GM12878 (cell line): Measurements from ENCODE around the gene MARVELD2. TPM values are rescaled to one million over a fixed set of nuclear protein-coding genes. Genes with fewer than 3 reads are reported as not detected.

ENCODE experiments used
- CBFB ChIP-seq: IDR thresholded peaks from 2 replicates; pipeline ENCODE4 v1.6.1; 2016; ENCODE audit warnings: antibody characterized with exemption, low read depth
- JUND ChIP-seq: IDR thresholded peaks from 2 replicates; pipeline ENCODE4 v1.6.1; 2012; ENCODE audit warnings: low read depth, mild to moderate bottlenecking, low read length, improper control_type of control experiment, moderate library complexity
- MTA2 ChIP-seq: fragments of 450-650 bp; IDR thresholded peaks from 2 replicates; pipeline ENCODE4 v1.6.1; 2016; ENCODE audit warnings: low read depth, mild to moderate bottlenecking, moderate library complexity
- MTA3 ChIP-seq: IDR thresholded peaks from 2 replicates; pipeline ENCODE4 v1.6.1; 2012; ENCODE audit warnings: low read length, inconsistent platforms, borderline replicate concordance
- NBN ChIP-seq: fragments of 450-650 bp; IDR thresholded peaks from 2 replicates; pipeline ENCODE4 v1.6.1; 2016
- NFXL1 ChIP-seq: fragments of 450-650 bp; IDR thresholded peaks from 2 replicates; pipeline ENCODE4 v1.6.1; 2017; ENCODE audit warnings: antibody characterized with exemption, mild to moderate bottlenecking, borderline replicate concordance
- NR2F1 ChIP-seq: fragments of 450-650 bp; conservative IDR thresholded peaks from 2 replicates; pipeline ENCODE4 v1.6.1; 2017; ENCODE audit warnings: mild to moderate bottlenecking
- NRF1 ChIP-seq: conservative IDR thresholded peaks from 2 replicates; pipeline ENCODE4 v1.6.1; 2011; ENCODE audit warnings: mild to moderate bottlenecking, low read depth, low read length, improper control_type of control experiment
- RELB ChIP-seq: fragments of 450-650 bp; IDR thresholded peaks from 2 replicates; pipeline ENCODE4 v1.6.1; 2017; ENCODE audit warnings: low read depth, mild to moderate bottlenecking, moderate library complexity
- SMAD1 ChIP-seq: fragments of 450-650 bp; IDR thresholded peaks from 2 replicates; pipeline ENCODE4 v1.6.1; 2018; ENCODE audit warnings: mild to moderate bottlenecking, low read depth; ENCODE audit not compliant: partially characterized antibody
- SMC3 ChIP-seq: IDR thresholded peaks from 2 replicates; pipeline ENCODE4 v1.6.1; 2011; ENCODE audit warnings: low read length, improper control_type of control experiment, borderline replicate concordance
- SRF ChIP-seq, 2 experiments: IDR thresholded peaks; 2 replicates each; pipeline ENCODE4 v1.6.1; 2011; ENCODE audit warnings: low read depth in 2 of 2, low read length in 2 of 2, mild to moderate bottlenecking in 1 of 2, moderate library complexity in 1 of 2
- WRNIP1 ChIP-seq: IDR thresholded peaks from 2 replicates; pipeline ENCODE4 v1.6.1; 2011; ENCODE audit warnings: low read depth, low read length, improper control_type of control experiment, borderline replicate concordance
- ZNF274 ChIP-seq: IDR thresholded peaks from one replicate; pipeline ENCODE4 v1.8.0; 2011; ENCODE audit not compliant: insufficient read length, insufficient read depth
- polyA plus RNA-seq, 11 experiments: library from polyadenylated mRNA; depleted of rRNA in 4 of 11; unstranded in 6 of 11; stranded (reverse) in 5 of 11; fragments of >200 nt; fragmentation: Nextera tagmentation in 4 of 11; fragmentation: Illumina TruSeq in 1 of 11; extraction: Ambion mirVana in 4 of 11; extraction: Trizol in 1 of 11; gene quantifications; 1 replicate in 1 of 11; 2 replicates in 10 of 11; pipeline versions ENCODE4 v1.2.1 to v1.2.3, GENCODE V29; 2011 to 2016; ENCODE audit warnings: inconsistent platforms in 2 of 11, missing spikeins in 2 of 11, low read depth in 1 of 11
- total RNA-seq, 4 experiments: library from RNA; depleted of rRNA in 3 of 4; stranded (reverse); fragments of >200 nt in 3 of 4; fragmentation: Illumina TruSeq in 1 of 4; extraction: Trizol in 1 of 4; gene quantifications; 2 replicates each; pipeline versions ENCODE4 v1.2.1 to v1.2.3, GENCODE V29; 2013 to 2021
- TF ChIP-seq, protein P1 (sequence below): fragments of 450-650 bp; IDR thresholded peaks from 2 replicates; pipeline ENCODE4 v1.6.1; 2017; ENCODE audit warnings: mild to moderate bottlenecking
- TF ChIP-seq, protein P2 (sequence below): fragments of 450-650 bp; IDR thresholded peaks from 2 replicates; pipeline ENCODE4 v1.6.1; 2016; ENCODE audit warnings: mild to moderate bottlenecking
- TF ChIP-seq, protein P3 (sequence below): IDR thresholded peaks from 2 replicates; pipeline ENCODE4 v1.6.1; 2012; ENCODE audit warnings: low read depth, low read length, improper control_type of control experiment

The MARVELD2 gene
- total and polyA plus RNA-seq, 10 of the 15 experiments (the other 5 are each of a cell fraction or from before 2014, with no cell fraction given), result 0.37 to 6.2 (median 3.8) TPM

GRCh38 chr5:69467442-69468225, 52.7 kb downstream of the MARVELD2 start (continued):
- TF ChIP-seq NR2F1, result 0 out of 2 replicates have a peak, but pooled peaks have one; percentile 45
- peak; percentile 85; the same call in 1 of the 2 replicates for TF ChIP-seq WRNIP1
- no peak for TF ChIP-seq NRF1
- TF ChIP-seq NFXL1, result no peak
- 0 out of 4 replicates have a peak, but pooled peaks of 1 of the 2 experiments have one; percentile 15 for TF ChIP-seq SRF (IDR thresholded peaks at IDR 0.05; ENCODE audit: low read depth in 2 of 2, low read length in 2 of 2)
- TF ChIP-seq, protein P1, sequence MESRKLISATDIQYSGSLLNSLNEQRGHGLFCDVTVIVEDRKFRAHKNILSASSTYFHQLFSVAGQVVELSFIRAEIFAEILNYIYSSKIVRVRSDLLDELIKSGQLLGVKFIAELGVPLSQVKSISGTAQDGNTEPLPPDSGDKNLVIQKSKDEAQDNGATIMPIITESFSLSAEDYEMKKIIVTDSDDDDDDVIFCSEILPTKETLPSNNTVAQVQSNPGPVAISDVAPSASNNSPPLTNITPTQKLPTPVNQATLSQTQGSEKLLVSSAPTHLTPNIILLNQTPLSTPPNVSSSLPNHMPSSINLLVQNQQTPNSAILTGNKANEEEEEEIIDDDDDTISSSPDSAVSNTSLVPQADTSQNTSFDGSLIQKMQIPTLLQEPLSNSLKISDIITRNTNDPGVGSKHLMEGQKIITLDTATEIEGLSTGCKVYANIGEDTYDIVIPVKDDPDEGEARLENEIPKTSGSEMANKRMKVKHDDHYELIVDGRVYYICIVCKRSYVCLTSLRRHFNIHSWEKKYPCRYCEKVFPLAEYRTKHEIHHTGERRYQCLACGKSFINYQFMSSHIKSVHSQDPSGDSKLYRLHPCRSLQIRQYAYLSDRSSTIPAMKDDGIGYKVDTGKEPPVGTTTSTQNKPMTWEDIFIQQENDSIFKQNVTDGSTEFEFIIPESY, result no peak; the same call in 1 of the 2 replicates
- 0 out of 2 replicates have a peak, but pooled peaks have one; percentile 56 for TF ChIP-seq MTA3
- TF ChIP-seq CBFB, result peak; percentile 48; the same call in 1 of the 2 replicates
- TF ChIP-seq, protein P2, sequence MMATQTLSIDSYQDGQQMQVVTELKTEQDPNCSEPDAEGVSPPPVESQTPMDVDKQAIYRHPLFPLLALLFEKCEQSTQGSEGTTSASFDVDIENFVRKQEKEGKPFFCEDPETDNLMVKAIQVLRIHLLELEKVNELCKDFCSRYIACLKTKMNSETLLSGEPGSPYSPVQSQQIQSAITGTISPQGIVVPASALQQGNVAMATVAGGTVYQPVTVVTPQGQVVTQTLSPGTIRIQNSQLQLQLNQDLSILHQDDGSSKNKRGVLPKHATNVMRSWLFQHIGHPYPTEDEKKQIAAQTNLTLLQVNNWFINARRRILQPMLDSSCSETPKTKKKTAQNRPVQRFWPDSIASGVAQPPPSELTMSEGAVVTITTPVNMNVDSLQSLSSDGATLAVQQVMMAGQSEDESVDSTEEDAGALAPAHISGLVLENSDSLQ, result peak; percentile 43; the same call in 1 of the 2 replicates
- peak; percentile 76; the same call in 1 of the 2 replicates for TF ChIP-seq RELB
- TF ChIP-seq ZNF274, result no peak
- peak; percentile 72 for TF ChIP-seq MTA2
- 0 out of 2 replicates have a peak, but pooled peaks have one; percentile 9 for TF ChIP-seq JUND
- 0 out of 2 replicates have a peak, but pooled peaks have one; percentile 36 for TF ChIP-seq NBN
- TF ChIP-seq, protein P3, sequence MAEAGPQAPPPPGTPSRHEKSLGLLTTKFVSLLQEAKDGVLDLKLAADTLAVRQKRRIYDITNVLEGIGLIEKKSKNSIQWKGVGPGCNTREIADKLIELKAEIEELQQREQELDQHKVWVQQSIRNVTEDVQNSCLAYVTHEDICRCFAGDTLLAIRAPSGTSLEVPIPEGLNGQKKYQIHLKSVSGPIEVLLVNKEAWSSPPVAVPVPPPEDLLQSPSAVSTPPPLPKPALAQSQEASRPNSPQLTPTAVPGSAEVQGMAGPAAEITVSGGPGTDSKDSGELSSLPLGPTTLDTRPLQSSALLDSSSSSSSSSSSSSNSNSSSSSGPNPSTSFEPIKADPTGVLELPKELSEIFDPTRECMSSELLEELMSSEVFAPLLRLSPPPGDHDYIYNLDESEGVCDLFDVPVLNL, result no peak
- TF ChIP-seq SMC3, result no peak
- no peak for TF ChIP-seq SMAD1
